Measurements from ENCODE around the gene CEP89.

GRCh38 chr19:32828139-32828538 is 143.6 kb downstream of the CEP89 start:
- TF ChIP-seq CTCF (IDR thresholded peaks at IDR 0.05; ENCODE audit: low read depth, low read length), result no peak
- no peak for TF ChIP-seq EZH2phosphoT487 (IDR thresholded peaks at IDR 0.05; ENCODE audit: low read depth)

Measured in OCI-LY3 (cell line).